Activated CD8-positive, alpha-beta memory T cell treated with anti-CD3 and anti-CD28 coated beads, Interleukin-2, amount 50 U/mL, for 1 hour (primary cell): ENCODE results near the gene ABR.
"Not testable (repeated sequence)": the region's sequence is repeated elsewhere in the genome, so short reads cannot be mapped to it uniquely, and the experiment has no call there.

Experiments used
- DNase-seq: peaks from one replicate; pipeline ENCODE4 v3.0.0-alpha.2; 2020; ENCODE audit errors: extremely low read depth

The ABR gene

DNA sequence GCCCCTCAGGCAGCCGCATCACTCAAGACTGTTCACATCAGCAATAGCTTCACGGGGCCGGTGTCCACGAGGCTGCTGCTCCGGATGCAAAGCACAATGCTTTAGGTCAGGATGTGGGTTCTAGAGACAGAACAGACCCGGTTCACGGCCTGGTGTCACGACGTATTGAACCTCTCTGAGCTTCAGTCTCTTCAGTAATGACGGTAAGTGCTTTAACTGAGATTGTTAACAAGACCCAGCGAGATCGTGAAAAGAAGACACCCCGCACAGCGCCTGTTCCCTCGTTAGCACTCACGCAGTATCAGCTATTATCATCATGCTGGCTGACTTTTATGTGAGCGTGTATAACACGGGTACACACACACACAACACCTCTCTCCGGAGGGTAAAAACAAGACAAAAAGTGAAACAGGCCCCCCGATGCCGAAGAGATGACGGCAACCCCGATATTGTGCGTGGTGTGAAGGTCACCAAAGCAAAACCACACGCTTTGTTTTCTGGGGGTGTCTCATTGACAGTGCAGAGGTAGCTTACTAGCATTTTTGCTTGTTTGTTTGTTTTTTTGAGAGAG, 21.4 kb upstream of the ABR start:
- peak; percentile 25 for DNase-seq

DNA sequence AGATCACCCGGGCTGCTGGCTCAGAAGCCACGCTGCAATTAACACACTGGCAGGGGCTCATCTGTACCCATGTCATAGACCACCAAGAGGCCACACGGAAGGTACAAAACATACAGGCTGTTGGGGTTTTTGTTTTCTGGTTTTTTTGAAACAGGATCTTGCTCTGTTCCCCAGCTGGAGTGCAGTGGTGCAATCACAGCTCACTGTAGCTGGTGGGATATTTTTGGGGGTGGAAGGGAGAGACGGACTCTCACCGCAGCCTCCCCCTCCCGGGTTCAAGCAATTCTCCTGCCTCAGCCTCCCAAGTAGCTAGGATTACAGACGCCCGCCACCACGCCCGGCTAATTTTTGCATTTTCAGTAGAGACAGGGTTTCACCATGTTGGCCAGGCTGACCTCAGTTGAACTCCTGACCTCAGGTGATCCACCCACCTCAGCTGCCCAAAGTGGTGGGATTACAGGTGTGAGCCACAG, 19.5 kb upstream of the ABR start:
- DNase-seq, result not testable (repeated sequence)

DNA sequence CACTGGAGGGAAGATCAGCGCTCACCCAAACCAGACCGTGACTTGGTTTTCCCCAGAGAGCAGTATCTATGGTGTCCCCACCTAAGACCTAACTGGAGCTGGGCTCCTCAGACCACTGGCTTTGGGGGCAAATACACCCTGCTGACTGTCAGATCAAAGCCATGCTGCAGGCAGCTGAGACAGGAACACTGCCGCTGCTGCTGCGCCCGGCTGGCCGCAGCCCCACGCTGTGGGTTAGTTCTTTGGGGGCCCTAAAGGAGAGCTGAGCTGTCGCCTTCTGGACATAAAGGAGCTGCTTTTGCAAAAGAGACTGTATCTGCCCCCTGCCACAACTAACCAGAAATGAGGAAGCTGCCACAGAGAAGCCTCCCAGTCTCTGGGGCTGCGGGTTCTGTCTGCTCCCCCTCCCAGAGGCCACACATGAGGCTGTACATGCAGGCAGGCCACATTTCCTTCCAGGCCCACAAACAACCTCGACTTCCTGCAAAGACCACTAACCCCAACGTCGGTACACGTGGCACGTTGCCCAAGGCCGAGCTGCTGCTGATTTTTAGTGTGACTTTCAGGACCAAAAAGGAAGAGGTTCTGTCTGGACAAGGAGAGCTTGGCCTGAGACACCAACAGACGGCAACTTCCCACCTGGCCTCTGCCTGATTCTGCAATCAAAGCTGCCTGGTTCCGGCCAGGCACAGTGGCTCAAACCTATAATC, 18.2 kb upstream of the ABR start:
- DNase-seq, result peak; percentile 41

DNA sequence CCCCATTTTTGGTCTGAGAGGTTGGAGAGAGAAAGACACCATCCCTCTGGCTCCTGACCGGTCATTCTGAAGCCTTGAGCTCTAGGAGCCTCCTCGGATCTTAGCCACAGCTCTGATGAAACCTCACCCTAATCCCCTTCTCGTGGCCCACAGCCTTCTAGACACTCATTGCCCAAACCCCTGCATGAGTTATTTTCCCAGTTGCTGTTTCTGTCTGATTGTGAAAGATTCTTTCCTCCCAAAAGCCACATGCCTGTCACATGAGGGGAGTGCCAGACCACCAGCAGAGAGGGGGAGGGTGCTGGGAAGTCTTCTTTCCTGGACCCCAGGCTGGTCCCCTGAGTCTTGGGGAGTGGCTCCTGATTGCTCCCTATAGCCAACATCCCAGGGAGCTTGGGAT, 17.6 kb upstream of the ABR start:
- no peak for DNase-seq

DNA sequence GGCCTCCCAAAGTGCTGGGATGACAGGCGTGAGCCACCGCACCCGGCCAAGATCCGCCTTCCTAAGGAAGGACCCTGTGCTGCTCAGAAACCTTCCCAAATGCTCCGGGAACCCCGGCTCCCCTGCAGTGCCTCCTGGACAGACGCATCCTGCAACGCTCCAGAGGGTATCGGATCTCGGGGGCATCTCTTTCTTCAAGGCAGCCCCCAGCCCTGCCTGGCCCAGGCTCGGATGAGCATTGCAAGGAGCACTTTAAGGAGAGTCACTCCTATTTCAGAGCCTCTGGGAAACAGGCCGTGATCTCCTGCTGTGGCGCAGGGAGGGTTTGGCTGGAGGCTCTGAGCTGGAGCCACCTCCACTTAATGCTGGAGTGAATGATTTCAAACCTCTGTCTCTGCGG, 17.2 kb upstream of the ABR start:
- DNase-seq, result no peak

DNA sequence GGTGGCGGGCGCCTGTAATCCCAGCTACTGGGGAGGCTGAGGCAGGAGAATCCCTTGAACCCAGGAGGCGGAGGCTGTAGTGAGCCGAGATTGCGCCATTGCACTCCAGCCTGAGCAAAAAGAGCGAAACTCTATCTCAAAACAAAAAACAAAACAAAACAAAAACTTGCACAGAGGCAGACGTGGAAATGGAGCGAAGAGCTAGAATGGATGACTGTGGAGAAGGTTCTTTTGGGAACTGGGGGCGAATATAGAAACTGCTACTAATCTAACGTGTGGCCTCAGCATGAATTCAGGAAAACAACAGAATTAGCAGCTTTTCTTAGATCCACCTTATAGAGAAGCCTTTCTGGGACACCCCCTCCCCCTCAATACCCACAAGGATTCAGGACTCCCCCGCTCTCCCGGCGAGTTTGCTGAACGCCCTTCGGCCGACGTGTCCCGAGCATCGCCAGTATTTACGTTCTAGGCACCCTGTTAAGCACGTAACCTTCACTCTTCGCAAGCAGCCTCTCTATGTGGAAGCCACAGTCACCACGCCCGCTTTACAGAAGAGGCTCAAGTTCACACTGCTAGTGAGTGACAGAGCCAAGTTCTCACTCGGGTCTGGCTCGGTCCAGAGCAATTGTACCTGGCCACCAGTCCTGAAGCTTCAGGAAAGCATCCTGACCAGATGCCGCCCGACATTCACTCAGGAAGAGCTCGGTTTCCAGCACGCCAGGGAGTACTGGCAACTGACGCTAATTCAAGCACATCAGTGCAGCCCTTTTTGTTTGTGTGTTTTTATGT, 13.3 kb upstream of the ABR start:
- DNase-seq, result no peak

DNA sequence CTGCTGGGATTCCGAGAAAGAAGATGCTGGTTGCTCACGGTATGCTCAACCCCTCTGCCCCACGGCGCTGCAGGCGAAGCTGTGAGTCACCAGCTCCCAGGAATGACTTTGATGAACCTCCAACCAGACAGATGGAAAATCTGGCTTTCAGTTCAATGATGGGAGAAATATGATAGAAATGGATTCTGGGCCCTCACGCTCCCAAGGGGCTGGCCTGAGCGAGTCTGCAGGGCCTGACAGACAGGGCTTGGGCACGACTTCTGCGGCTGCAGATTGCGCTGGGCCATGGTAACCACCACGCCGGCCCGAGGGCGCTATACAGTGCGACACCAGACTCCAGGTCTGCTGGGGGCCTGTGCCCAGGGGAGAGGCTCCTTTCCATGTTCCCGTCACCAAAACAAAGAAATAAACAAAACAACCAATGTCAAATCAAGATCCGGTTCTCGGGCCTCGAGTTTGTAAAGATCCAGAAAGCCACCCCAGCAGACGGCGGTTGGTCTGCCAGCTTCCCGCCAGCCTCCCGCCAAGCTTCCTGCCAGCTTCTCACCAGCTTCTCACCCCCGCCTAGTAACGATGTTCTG, 11.1 kb upstream of the ABR start:
- DNase-seq, result no peak

DNA sequence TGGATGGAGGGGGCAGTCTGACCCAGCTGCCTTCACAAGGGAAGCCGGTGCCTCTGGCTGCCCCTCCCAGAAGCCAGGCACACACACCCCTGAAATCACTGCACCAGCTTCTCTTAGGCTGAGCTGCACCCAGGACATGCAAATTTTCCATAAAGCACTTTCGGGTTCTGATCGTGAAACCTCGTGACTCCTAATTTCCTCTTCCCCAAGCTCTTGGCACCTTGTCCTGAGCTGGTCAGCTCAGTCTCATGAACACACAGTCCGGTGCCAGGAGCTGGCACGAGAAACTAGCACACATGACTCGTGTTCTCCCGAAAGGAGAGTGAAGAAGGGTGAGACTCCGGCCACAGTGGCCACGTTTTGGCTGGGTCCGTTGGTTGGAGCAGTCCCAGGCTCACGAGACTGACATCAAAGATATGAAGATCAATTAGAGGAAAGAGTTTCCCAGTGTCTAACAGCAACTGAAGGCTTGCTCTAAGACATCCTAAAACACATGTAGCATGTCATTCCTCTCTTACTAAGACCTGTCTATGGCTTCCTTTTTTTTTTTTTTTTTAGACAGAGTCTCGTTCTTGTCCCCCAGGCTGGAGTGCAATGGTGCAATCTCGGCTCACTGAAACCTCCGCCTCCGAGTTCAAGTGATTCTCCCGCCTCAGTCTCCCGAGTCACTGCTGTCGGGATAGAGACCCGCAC, 9.2 kb upstream of the ABR start:
- DNase-seq, result no peak

DNA sequence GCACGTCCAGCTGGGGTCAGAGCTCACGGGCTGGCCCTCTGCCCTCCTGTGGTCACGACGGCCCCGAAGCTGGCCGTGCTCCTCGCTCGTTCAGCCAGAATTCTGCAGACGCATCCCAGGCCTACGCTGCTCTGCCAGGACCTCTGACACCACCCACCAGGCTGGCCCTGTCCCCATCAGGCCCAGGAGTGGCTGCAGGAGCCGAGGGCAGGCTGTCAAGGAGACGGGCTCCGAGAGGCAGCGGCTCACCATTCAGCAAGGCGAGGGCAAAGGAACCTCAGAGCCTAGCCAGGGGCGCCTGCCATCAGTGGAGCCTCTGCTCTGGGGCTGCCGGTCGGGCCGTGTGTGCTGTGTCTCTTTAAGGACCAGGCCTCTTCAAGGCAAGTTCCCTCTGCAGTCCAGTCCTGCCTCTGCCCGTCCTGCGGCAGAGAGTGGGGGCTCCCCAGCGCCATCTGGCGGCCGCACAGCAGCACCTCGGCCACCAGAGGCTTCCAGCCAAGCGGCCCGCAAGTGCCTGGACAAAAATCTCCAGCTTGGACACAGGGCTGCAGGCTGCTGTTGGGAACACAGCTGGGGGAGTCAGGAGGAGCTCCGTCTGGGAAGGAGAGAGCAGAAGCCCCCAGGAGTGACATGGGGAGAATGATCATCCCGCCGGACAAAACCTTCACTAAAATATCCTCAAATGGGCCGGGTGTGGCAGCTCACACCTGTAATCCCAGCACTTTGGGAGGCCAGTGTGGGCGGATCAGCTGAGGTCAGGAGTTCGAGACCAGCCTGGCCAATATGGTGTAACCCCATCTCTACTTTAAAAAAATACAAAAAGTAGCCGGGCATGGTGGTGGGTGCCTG, 7.4 kb upstream of the ABR start:
- DNase-seq, result peak; percentile 18

DNA sequence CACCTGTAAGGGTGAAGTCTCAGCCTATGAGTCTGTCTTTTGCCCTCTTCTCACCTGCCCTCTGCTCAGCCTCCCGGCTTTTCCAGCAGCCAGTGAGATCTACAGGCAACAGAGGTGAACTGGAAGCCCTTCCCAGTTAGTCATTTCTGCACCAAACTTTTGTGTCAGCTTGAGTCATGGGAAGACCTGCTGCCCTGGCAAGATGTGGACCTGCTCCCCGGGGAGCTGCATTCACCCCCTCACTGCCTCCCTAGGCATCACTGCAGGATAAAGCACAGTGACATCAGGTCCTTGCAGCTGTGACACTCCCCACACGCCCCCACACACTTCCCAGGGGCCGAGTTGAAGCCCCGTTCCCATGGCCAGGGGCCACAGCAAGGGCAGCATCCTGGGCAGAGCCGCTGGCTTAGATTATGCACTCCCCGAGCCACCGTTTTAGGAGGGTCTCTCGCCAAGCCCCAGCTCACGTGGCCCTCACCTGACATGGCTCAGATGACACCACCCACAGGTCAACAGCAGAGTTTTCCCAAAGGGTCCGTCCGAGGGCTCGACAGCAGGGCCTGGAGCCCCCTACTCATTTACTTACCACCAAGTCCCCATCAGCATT, 6.5 kb upstream of the ABR start:
- DNase-seq, result no peak

DNA sequence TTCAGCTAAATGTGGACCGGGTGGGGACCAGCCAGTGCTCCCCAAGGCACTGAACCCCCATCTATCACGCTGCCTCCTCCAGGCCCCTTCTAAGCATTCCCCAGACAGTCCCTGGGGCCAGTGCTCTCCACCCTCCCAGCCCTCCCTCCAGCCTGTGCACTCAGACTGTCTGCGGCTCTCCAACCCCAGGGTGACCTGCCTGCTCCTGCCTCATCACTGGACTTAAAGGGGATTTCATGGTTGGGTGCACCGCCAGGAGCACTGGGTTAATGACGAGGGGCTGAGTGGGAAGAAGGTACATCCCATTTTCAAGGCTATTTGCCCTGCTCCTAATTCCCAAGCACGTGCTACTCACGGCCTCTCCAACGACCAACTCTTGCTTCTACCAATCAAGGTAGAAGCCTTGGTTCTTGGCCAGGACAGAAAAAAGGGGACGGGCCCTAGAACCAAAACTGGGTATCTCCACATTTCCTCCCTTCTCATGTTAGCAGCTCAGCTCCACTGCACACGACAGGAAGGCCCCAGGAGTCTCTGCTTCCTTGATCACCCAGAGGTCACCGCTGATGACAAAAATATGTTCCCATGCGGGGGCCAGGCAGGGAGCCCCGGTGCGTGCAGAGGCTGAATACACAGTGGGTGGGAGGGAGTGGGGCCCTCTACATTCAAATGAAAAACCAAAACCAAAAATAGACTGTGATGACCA, 3.5 kb upstream of the ABR start:
- no peak for DNase-seq

DNA sequence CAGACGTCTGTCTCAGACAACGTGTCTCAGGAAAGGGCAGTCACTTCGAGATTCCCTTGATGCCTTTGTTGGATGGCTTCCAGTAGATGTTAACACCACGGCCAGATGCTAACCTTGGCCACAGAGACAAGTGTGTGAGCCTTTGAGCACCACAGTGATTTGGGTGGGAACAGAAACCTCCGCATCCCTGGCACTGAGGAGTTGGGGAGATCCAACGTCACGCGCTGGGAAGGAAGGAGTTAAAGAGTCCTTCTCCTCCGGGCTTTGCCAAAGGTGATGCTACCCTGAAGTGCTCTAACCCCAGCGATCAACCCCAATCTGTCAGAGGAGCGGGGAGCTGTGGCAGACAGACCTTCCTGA, 3.0 kb upstream of the ABR start:
- DNase-seq, result no peak

DNA sequence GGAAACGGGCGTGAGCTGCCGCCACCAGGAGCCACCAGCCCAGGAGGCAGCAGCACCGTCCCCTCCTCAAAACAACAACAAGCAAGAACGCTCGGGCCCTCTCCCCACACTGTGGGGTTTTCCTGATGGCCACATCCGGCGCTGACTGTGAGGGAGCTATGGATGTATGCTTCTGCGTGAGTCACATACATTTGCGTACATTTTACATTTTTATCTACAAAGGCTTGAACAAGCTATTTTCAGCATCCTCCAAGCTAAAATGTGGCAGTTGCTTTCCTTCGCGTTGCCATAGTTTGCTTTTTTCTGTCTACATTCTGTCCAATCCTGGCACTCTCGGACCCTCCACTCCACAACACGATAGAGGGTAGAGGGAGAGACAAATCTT, 2.0 kb upstream of the ABR start:
- DNase-seq, result no peak

DNA sequence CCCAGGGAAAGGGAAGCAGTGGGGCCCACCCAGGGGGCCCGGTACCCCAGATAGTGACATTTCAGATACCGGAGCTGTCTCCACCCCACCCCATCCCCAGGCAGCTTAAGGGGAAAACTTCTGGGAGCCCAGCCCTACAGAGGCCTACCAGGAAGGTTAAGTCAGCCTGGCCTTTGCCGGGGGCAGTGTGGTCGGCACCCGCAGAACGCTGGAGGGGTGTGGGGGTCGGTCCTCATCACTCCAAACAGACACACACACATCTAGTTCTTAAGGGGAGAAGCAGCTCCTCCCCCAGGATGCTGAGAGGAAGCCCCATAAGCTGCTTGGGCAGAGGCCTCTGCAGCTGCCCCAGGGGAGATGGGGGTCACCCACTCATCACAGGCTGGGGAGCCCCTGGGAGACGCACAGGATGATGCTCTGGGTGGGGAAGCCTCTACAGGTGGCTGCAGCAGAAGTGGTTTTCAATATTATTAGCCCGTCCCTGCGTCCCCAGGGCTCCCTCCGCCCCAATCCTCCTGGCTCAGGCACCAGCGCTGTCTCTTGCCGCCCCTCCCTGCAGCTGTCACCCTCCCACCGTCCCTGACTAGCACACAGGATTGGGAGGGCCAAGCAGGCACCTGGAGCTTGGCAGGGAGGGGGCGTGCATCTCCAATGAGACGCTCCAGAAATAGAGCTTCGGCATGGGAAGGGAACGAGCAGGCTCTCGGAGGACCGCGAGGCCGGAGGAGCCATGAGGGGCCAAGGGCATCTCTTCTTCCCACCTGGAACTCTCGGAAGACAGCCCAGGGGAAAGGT, 1.4 kb upstream of the ABR start:
- no peak for DNase-seq

DNA sequence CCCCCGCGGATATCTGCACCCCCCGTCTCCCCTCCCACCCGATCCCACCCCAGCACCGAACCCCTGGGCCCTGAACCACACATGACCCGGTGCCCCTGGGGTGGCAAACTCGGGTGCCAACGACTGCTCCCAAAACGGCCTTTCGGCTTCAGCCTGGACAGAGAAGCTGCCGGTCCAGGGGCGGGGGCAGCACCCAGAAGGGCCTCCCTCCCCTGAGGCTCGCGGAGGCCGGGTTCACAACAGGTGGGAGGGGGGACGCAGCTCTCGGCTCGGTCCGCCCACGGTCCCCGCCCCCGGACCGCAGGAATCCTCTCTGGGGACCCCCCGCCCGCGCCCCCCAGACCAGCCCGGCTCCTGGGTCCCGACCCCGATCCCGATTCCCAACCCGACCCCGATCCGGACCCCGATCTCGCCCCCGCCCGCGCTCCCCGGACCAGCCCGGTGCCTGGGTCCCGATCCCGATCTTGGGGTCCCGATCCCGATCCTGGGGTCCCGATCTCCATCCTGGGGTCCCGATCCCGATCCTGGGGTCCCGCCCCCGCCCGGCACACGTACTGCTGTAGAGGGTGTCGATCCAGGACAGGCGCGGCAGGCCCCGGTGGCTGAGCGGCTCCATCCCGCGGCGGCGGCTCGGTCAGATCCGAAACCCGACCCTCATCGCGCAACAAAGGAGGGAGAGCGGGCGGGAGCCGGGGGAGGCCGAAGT, 516 bp downstream of the ABR start:
- DNase-seq, result no peak

DNA sequence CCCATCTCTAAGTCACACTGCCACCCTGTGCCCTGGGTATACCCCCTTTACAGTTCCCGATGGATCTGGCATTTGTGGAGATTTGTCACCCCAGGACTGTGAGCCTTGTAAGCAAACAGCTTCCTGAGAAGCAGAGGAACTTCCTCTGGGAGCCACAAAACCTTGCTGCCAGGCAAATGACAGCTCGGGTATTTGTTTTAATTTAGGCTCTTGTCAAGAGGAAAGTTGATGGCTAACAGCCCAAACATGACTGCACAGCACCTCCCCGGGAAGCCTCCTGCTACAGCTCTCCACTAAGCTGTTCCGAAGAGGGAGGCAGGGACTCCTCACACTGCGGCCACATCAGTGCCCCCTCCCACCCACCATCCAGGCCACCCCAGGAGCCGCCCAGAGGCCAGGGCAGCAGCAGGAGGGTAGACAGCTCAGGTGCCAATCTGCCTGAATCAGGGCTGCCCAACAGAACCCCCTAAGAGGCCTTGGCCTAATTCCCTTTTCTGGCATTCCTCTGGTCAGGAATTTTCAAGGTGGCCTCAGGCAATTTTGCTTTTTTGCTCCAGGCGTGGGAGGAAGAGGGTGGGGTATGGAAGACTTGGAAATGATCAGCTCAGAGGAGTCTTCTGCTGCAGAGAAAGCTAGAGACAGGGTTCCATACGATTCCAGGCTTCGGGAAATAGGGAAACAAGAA, 2.6 kb downstream of the ABR start:
- DNase-seq, result no peak

DNA sequence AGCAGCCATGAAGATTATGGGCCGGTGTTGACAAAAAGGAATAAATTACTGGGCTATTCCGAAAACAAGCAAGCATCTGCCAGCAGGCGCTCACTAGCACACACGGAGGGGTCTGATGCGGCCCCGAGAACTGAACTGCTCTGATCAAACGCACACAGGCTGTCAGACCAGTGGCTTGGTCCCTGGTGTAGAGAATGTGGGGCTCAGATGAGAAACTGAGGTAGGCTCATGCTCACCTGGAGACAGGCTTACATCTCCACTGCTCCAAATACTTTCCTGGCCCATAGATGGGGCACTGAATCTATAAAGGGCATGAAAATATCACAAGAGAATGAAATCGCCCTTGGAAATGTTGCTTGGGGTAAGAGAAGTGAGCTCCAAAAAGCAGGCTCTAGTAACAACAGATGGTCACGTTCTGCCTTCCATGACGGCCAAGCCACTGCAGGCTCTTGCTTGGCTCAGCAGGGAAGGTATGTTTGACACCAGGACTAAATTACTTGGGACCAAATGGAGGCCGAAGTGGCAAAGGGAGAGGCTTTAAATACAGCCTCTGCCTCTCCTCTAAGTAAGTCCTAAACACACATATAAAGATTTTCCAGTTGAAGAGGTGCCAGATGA, 5.4 kb downstream of the ABR start:
- DNase-seq, result no peak
